Panc1 (cell line): ENCODE measurements around the gene B4GALNT2.

Source experiments
- POLR2AphosphoS5 ChIP-seq: IDR thresholded peaks from 2 replicates; pipeline ENCODE4 v1.6.1; 2012; ENCODE audit warnings: mild to moderate bottlenecking, low read depth, low read length, moderate library complexity
- TF ChIP-seq, protein P1 (sequence below): fragments of 450-650 bp; IDR thresholded peaks from 2 replicates; pipeline ENCODE4 v1.5.1; 2017; ENCODE audit warnings: mild to moderate bottlenecking

DNA sequence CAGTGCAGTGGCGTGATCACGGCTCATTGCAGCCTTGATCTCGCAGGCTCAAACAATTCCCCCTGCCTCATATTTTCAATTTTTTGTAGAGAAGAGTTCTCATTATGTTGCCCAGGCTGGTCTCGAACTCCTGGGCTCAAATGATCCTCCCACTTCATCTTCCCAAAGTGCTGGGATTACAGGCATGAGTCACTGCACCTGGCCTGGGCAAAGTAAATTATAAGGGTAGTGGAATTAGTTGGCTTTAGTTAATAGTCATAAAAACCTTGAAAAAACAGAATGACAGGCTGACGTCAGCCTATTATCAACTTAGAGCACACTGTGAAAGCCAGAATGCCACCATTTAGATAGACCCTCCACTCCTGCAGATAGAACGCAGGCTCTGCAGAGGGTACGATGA lies 43.5 kb upstream of the B4GALNT2 start:
- TF ChIP-seq, protein P1, sequence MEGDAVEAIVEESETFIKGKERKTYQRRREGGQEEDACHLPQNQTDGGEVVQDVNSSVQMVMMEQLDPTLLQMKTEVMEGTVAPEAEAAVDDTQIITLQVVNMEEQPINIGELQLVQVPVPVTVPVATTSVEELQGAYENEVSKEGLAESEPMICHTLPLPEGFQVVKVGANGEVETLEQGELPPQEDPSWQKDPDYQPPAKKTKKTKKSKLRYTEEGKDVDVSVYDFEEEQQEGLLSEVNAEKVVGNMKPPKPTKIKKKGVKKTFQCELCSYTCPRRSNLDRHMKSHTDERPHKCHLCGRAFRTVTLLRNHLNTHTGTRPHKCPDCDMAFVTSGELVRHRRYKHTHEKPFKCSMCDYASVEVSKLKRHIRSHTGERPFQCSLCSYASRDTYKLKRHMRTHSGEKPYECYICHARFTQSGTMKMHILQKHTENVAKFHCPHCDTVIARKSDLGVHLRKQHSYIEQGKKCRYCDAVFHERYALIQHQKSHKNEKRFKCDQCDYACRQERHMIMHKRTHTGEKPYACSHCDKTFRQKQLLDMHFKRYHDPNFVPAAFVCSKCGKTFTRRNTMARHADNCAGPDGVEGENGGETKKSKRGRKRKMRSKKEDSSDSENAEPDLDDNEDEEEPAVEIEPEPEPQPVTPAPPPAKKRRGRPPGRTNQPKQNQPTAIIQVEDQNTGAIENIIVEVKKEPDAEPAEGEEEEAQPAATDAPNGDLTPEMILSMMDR: no peak
- no peak for TF ChIP-seq POLR2AphosphoS5
